ENCODE data around the gene PLAGL1.
"Not testable (repeated sequence)": the region's sequence is repeated elsewhere in the genome, so short reads cannot be mapped to it uniquely, and the experiment has no call there.

The PLAGL1 gene

GRCh38 chr6:143937668-143937970 lies 70.4 kb downstream of the PLAGL1 start:
- DNase-seq (ENCODE audit: low spot score): no peak

DNA sequence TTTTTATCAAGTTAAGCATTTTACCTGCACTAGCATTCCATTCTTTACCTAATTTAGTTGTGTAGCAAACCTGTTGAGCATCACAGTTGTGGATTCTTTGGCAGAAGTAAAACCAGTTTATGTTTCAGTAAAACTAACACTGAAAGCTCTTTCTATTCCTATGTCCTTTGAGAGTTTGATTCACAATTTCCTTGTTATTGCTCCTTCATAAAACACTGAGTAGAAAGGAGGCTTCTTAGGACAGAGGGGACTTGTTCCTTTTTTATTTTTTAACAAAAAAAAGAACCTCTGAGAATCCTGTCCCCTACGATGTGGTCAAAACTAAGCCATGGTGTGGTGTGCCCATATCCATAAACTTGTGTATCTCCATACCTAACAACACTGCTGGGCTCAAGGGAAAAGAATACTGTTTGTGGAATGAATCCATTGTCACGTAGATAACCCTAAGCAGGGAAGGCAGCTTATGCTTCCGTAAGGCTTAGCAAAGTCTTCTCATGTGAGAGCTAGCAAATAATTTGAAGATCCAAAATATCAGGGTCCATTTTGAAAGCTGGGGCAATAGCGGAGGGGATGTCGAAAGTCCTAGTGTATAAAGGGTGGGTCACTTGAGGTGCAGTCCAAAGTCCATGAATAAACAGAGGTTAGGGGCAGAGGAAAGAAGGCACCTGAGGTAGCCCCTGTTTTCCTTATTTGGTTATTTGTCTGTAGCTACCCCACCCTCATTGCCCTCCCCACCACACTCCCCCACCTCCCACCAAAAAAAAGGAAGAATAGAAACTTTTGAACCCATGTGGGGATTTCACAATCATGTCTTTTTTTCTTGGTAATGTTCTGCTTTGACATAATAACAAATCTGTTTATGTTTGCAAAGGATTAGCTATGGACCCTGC lies 71.0 kb downstream of the PLAGL1 start:
- DNase-seq (ENCODE audit: low spot score): no peak

- DNase-seq (ENCODE audit: low spot score): no peak
Measured at GRCh38 chr6:143936347-143936746, 71.7 kb downstream of the PLAGL1 start.

GRCh38 chr6:143934867-143935266 lies 73.2 kb downstream of the PLAGL1 start:
- no peak for DNase-seq (ENCODE audit: low spot score)

DNA sequence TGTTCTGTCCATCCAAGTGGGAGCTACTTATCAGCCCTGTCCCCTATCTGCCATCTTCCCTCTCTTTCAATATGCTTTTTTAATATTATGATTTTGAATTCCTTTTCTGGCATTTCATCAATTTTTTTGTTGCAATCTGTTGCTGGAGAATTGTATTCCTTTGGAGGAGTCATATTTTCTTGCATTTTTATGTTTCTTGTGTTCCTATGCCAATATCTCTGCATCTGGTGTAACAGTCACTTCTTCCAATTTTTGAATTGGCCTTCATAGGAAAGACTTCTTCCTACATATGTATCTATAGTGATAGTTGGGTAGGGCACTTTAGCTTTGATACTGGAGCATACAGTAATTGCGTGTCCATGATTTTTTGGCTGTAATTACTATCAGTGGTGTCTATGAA lies 73.7 kb downstream of the PLAGL1 start:
- no peak for DNase-seq (ENCODE audit: low spot score)

DNA sequence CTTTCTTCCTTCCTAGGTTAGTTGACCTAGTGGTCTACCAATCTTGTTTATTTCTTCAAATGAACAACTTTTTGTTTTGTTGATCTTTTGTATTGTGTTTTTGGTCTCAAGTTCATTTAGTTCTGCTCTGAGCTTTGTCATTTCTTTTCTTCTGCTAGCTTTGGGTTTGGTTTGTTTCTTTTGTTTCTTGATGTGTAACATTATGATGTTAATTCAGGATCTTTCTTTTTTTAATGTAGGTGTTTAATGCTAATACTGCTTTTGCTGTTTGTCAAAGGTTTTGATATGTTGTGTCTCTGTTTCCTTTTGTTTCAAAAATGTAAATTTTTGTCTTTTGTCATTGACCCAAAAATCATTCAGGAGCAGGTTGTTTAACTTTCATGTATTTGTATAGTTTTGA lies 78.1 kb downstream of the PLAGL1 start:
- DNase-seq (ENCODE audit: low spot score): no peak

- no peak for DNase-seq (ENCODE audit: low spot score)
Measured at GRCh38 chr6:143928853-143929252, 79.2 kb downstream of the PLAGL1 start.

DNA sequence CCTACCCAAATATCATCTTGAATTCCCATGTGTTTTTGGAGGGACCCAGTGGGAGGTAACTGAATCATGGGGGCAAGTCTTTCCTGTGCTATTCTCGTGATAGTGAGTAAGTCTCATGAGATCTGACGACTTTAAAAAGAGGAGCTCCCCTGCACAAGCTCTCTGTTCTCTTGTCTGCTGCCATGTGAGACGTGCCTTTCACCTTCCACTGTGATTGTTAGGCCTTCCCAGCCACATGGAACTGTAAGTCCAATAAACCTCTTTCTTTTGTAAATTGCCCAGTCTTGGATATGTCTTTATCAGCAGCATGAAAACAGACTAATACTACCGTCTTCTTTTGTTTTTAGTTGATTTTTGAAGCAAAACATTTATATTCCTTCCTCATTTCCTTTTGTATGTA lies 91.0 kb downstream of the PLAGL1 start:
- not testable (repeated sequence) for DNase-seq (ENCODE audit: low spot score)

DNA sequence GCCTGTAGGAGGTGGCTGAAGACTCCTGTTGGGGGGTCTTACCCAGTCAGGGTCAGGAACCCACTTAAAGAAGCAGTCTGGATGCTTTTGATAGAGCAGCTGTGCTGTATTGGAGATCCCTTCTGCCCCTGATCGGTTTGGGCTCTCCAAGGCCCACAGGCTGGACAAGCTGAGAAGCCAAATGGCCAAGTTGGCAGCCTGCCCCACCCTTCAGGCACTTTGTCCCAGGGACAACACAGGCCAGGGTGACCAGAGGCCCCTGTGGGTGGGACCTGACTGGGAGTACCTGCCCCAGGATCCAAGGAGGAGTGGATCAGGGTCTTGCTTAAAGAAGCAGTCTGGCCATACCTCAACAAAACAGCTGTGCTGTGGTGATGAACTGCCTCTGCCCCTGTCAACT lies 95.4 kb downstream of the PLAGL1 start:
- no peak for DNase-seq (ENCODE audit: low spot score)

DNA sequence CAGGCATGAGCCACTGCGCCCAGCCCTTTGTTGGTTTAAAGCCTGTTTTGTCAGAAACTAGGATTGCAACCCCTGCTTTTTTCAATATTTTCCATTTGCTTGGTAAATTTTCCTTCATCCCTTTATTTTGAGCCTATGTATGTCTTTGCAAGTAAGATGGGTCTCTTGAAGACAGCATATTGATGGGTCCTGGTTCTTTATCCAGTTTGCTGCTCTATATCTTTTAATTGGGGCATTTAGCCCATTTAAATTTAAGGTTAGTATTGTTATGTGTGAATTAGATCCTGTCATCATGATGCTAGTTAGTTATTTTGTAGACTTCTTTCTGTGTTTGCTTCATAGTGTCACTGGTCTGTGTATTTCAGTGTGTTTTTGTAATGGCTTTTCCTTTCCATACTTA lies 97.0 kb downstream of the PLAGL1 start:
- DNase-seq (ENCODE audit: low spot score): no peak

- DNase-seq (ENCODE audit: low spot score): no peak
Measured at GRCh38 chr6:143902827-143903226, 105.2 kb downstream of the PLAGL1 start.

GRCh38 chr6:143901885-143902750 lies 105.9 kb downstream of the PLAGL1 start:
- DNase-seq (ENCODE audit: low spot score): peak; percentile 46

GRCh38 chr6:143900358-143900757 lies 107.7 kb downstream of the PLAGL1 start:
- DNase-seq (ENCODE audit: low spot score): no peak

- no peak for DNase-seq (ENCODE audit: low spot score)
Measured at GRCh38 chr6:143896126-143896860, 111.8 kb downstream of the PLAGL1 start.

GRCh38 chr6:143894655-143895054 lies 113.4 kb downstream of the PLAGL1 start:
- no peak for DNase-seq (ENCODE audit: low spot score)
